Lower leg skin (tissue), 4 donors: ENCODE results near the gene SOAT2. TPM values are rescaled to one million over a fixed set of nuclear protein-coding genes. Genes with fewer than 3 reads are reported as not detected.
"Not testable (repeated sequence)": the region's sequence is repeated elsewhere in the genome, so short reads cannot be mapped to it uniquely, and the experiment has no call there.

Experiments used
- DNase-seq, 2 donors: peaks; one replicate each; pipeline ENCODE4 v3.0.0-alpha.2; 2019; ENCODE audit warnings: low spot score in 2 of 2
- H3K4me3 ChIP-seq: fragments of 200-600 bp; sonication (generic); 2 replicates; pipeline ENCODE4 v1.5.1; 2017; ENCODE audit warnings: mild to moderate bottlenecking, low read depth; ENCODE audit not compliant: poor library complexity, severe bottlenecking
- POLR2A ChIP-seq, 2 donors: fragments of 450-650 bp; IDR thresholded peaks; one replicate each; pipeline ENCODE4 v1.6.1; 2016 to 2017; ENCODE audit warnings: antibody characterized with exemption in 2 of 2, mild to moderate bottlenecking in 1 of 2, moderate library complexity in 1 of 2
- WGBS, 2 donors: methylation state at CpG; one replicate each; pipeline ENCODE4 v1.1.5; 2018; 5-methylcytosine and 5-hydroxymethylcytosine counted together
- intact Hi-C: fragments of 100-400 bp; cut with DNase I; formaldehyde crosslinking; loops from one replicate; pipeline ENCODE4 v1.15.0; 2023; ENCODE audit warnings: low total_unique reads
- total RNA-seq, 4 donors: library from RNA; depleted of rRNA; stranded (reverse); fragments of >200 nt; gene quantifications; one replicate each; pipeline ENCODE4 v1.1.0, GENCODE V29; 2016
- TF ChIP-seq, protein P1 (sequence below), 3 donors: fragments of 450-650 bp; IDR thresholded peaks; one replicate each; pipeline ENCODE4 v1.5.1; 2016; ENCODE audit warnings: antibody characterized with exemption in 3 of 3, mild to moderate bottlenecking in 3 of 3, moderate library complexity in 2 of 3

SOAT2 gene
- total RNA-seq, 4 donors from 2014 or later = 0.26 to 0.63 TPM; not detected in 2

DNA sequence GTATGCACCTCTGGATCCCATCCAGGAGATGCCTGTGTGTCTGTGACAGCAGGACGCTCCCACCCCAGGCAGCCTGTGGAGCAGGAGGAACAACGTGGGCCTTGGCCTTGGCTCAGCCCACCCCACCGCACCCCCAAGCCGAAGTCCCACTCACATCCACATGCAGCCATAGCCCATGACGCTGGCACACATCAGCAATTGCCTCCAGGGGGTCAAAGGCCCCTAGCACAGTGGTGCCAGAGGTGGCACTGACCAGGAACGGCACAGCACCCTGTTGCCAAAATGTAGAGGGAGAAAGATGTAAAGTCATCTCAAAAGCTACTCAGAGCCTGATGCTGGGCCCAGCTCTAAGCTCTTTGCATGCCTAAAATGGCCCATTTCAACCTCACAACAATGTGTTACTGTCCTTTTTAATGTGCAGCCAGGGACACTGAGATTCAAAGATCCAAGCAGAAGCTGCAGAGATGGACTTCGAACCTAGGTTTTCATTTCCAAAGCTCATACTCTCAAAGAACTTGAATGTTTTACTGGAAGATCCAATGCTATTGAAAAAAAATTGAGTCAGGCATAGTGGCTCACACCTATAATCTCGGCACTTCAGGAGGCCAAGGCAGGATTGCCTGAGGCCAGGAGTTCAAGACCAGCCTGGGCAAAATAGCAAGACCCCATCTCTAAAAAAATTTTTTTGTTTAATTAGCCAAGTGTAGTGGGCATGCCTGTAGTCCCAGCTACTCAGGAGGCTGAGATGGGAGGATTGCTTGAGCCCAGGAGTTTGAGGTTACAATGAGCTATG, 58.0 kb downstream of the SOAT2 start:
- no peak for TF ChIP-seq POLR2A (IDR thresholded peaks at IDR 0.05)
- TF ChIP-seq, protein P1, sequence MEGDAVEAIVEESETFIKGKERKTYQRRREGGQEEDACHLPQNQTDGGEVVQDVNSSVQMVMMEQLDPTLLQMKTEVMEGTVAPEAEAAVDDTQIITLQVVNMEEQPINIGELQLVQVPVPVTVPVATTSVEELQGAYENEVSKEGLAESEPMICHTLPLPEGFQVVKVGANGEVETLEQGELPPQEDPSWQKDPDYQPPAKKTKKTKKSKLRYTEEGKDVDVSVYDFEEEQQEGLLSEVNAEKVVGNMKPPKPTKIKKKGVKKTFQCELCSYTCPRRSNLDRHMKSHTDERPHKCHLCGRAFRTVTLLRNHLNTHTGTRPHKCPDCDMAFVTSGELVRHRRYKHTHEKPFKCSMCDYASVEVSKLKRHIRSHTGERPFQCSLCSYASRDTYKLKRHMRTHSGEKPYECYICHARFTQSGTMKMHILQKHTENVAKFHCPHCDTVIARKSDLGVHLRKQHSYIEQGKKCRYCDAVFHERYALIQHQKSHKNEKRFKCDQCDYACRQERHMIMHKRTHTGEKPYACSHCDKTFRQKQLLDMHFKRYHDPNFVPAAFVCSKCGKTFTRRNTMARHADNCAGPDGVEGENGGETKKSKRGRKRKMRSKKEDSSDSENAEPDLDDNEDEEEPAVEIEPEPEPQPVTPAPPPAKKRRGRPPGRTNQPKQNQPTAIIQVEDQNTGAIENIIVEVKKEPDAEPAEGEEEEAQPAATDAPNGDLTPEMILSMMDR (IDR thresholded peaks at IDR 0.05) = no peak
- intact Hi-C loops = no loop called here
- 93 to 94% methylated on average over 8 of the region's 8 CpGs for WGBS, 2 donors
- DNase-seq = peak in 1 of 2 donors; percentile 68
- H3K4me3 ChIP-seq = no peak overlapping the region

DNA sequence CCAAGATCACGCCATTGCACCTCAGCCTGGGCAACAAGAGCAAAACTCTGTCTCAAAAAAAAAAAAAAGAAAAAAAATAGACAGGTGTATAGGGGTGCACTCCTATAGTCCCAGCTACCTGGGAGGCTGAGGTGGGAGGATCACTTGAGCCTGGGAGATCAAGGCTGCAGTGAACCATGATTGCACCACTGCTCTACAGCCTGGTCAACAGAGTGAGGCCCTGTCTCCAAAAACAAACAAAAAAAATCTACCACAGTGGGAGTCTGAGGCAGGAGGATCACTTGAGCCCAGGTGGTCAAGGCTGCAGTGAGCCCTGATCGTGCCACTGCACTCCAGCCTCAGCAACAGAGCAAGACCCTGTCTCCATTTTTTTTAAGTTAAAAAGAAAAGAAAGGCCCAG, 59.7 kb downstream of the SOAT2 start:
- WGBS, 2 donors = 98 to 100% methylated on average over 2 of the region's 2 CpGs
- DNase-seq = peak in 1 of 2 donors; percentile 43
- intact Hi-C loops, H3K4me3 ChIP-seq: not testable (repeated sequence)

DNA sequence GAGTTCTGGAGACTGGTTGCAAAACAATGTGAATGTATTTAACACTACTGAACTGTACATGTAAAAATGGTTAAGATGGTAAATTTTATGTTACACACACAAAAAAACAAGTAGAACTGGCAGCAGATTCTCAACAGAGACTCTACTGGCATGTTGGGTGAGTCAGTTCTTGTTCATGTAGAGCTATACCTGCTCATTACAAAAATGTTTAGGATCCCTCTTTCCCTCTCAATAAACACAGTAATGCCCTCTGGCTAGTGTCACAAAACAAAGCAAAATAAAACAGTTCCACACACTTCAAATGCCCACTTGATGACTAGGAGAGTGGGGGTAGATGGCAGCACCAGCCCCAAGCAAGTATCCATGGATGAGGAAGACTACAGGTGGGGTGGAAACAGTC, 63.6 kb downstream of the SOAT2 start:
- no peak for TF ChIP-seq POLR2A (IDR thresholded peaks at IDR 0.05)
- TF ChIP-seq, protein P1 (IDR thresholded peaks at IDR 0.05) = no peak
- intact Hi-C loops = no loop called here
- peak in 1 of 2 donors; percentile 3 for DNase-seq
- H3K4me3 ChIP-seq = no peak overlapping the region

DNA sequence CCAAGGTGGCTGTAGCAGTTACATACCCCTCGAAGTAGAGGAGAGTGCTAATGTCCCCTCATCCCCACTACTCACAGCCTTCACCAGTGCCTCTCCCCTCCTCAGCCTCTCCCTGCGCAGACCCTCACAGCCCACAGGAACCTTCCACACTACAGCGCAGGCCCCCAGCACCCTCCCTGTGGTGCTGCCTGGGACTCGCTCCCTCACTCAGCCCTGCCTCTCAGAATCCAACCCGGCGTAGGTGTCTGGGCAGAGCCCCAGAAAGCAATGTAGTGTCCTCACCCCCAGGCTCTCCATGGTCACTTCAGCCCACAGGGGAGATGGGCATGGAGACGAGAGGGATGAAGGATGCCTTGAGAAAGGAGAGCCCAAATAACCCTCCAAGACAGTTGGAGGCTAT, 66.4 kb downstream of the SOAT2 start:
- TF ChIP-seq, protein P1 (IDR thresholded peaks at IDR 0.05) = no peak
- no peak for TF ChIP-seq POLR2A (IDR thresholded peaks at IDR 0.05)
- DNase-seq = peak in 1 of 2 donors; percentile 67
- H3K4me3 ChIP-seq = no peak overlapping the region
- 94 to 95% methylated on average over 7 of the region's 7 CpGs for WGBS, 2 donors
- intact Hi-C loops = no loop called here

DNA sequence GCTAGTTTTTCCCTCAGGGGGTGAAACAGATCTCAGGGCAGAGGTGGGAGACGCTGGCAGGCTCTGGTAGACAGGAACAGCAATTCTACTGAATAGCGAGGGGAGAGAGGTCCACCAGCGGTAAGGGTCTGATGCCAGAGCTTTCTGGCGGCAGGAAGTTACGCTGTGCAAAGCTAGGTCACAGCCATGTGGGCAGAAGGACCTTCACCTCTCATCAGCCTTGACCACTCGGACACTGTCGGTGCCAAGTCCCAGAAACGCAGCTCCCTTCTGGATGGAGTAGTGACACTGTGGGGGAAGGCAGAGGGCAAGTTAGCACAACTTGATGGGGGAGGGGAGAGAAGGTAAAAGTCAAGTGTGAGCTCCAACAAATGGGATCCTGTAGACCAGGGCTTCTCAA, 66.9 kb downstream of the SOAT2 start:
- intact Hi-C loops = no loop called here

More for the DNA sequence above, 66.9 kb downstream of the SOAT2 start:
- 94 to 95% methylated on average over 8 of the region's 8 CpGs for WGBS, 2 donors
- peak in 1 of 2 donors; percentile 36 for DNase-seq
- no peak for TF ChIP-seq POLR2A (IDR thresholded peaks at IDR 0.05)
- TF ChIP-seq, protein P1 (IDR thresholded peaks at IDR 0.05) = no peak
- no peak overlapping the region for H3K4me3 ChIP-seq
